Body of pancreas (tissue), 4 donors: Measurements from ENCODE around the gene BIRC6.
"Not testable (repeated sequence)": the region's sequence is repeated elsewhere in the genome, so short reads cannot be mapped to it uniquely, and the experiment has no call there.

Source experiments
- CTCF ChIP-seq, 7 experiments: fragments of 450-650 bp in 4 of 7; fragments of 200-600 bp in 3 of 7; sonication (generic) in 3 of 7; IDR thresholded peaks; one replicate each; pipeline ENCODE4 v1.5.1; 2016 to 2019; ENCODE audit warnings: antibody characterized with exemption in 7 of 7
- POLR2A ChIP-seq, 3 donors: fragments of 450-650 bp; IDR thresholded peaks; one replicate each; pipeline ENCODE4 v1.6.1; 2016; ENCODE audit warnings: antibody characterized with exemption in 3 of 3, mild to moderate bottlenecking in 2 of 3

GRCh38 chr2:32362997-32363396, 6.2 kb downstream of the BIRC6 start:
- not testable (repeated sequence) for TF ChIP-seq CTCF, POLR2A (IDR thresholded peaks at IDR 0.05)
